ENCODE results near the gene MAST2.
"Not testable (repeated sequence)": the region's sequence is repeated elsewhere in the genome, so short reads cannot be mapped to it uniquely, and the experiment has no call there.

The MAST2 gene

GRCh38 chr1:45894331-45894730, 90.9 kb downstream of the MAST2 start:
- no peak for DNase-seq (ENCODE audit: low read depth in 2 of 2)

GRCh38 chr1:45894921-45895320, 91.5 kb downstream of the MAST2 start:
- no peak for DNase-seq (ENCODE audit: low read depth in 2 of 2)

GRCh38 chr1:45895406-45895805, 92.0 kb downstream of the MAST2 start:
- DNase-seq (ENCODE audit: low read depth in 2 of 2), result no peak

- no peak for DNase-seq (ENCODE audit: low read depth in 2 of 2)
These were observed 103.5 kb downstream of the MAST2 start for GRCh38 chr1:45906883-45907282.

- no peak for DNase-seq (ENCODE audit: low read depth in 2 of 2)
These were observed 105.3 kb downstream of the MAST2 start for GRCh38 chr1:45908611-45909140.

- DNase-seq (ENCODE audit: low read depth in 2 of 2), result no peak
These were observed 108.2 kb downstream of the MAST2 start for GRCh38 chr1:45911634-45912033.

GRCh38 chr1:45913183-45913683, 109.8 kb downstream of the MAST2 start:
- peak in 1 of 2 donors; percentile 0 for DNase-seq (ENCODE audit: low read depth in 2 of 2)

- no peak for DNase-seq (ENCODE audit: low read depth in 2 of 2)
These were observed 110.5 kb downstream of the MAST2 start for GRCh38 chr1:45913731-45914501.

- no peak for DNase-seq (ENCODE audit: low read depth in 2 of 2)
These were observed 111.4 kb downstream of the MAST2 start for GRCh38 chr1:45914836-45915235.

- DNase-seq (ENCODE audit: low read depth in 2 of 2), result no peak
These were observed 119.0 kb downstream of the MAST2 start for GRCh38 chr1:45922374-45922773.

- DNase-seq (ENCODE audit: low read depth in 2 of 2), result no peak
These were observed 119.4 kb downstream of the MAST2 start for GRCh38 chr1:45922813-45923212.

GRCh38 chr1:45923343-45923742, 119.9 kb downstream of the MAST2 start:
- no peak for DNase-seq (ENCODE audit: low read depth in 2 of 2)

GRCh38 chr1:45924736-45925135, 121.3 kb downstream of the MAST2 start:
- DNase-seq (ENCODE audit: low read depth in 2 of 2), result no peak

- no peak for DNase-seq (ENCODE audit: low read depth in 2 of 2)
These were observed 122.4 kb downstream of the MAST2 start for GRCh38 chr1:45925728-45926287.

- no peak for DNase-seq (ENCODE audit: low read depth in 2 of 2)
These were observed 122.9 kb downstream of the MAST2 start for GRCh38 chr1:45926330-45926729.

- not testable (repeated sequence) for DNase-seq (ENCODE audit: low read depth in 2 of 2)
These were observed 124.0 kb downstream of the MAST2 start for GRCh38 chr1:45927231-45927915.

GRCh38 chr1:45928486-45929205, 125.2 kb downstream of the MAST2 start:
- DNase-seq (ENCODE audit: low read depth in 2 of 2), result no peak

- no peak for DNase-seq (ENCODE audit: low read depth in 2 of 2)
These were observed 125.9 kb downstream of the MAST2 start for GRCh38 chr1:45929257-45929687.

GRCh38 chr1:45930258-45931150, 127.1 kb downstream of the MAST2 start:
- no peak for DNase-seq (ENCODE audit: low read depth in 2 of 2)

- not testable (repeated sequence) for DNase-seq (ENCODE audit: low read depth in 2 of 2)
These were observed 128.8 kb downstream of the MAST2 start for GRCh38 chr1:45932205-45932604.

- no peak for DNase-seq (ENCODE audit: low read depth in 2 of 2)
These were observed 131.5 kb downstream of the MAST2 start for GRCh38 chr1:45934947-45935346.
